A673 (cell line): ENCODE measurements around the gene DPYSL5.

Source experiments
- EZH2 ChIP-seq: fragments of 200-600 bp; sonication (generic); IDR thresholded peaks from 2 replicates; pipeline ENCODE4 v1.6.1; 2017; ENCODE audit warnings: borderline replicate concordance, low read depth, mild to moderate bottlenecking, mixed read lengths, antibody characterized with exemption, low read length; ENCODE audit not compliant: poor library complexity, severe bottlenecking
- TF ChIP-seq, protein P1 (sequence below): fragments of 300-800, 200-600 bp; sonication (generic); conservative IDR thresholded peaks from 2 replicates; pipeline ENCODE4 v1.5.1; 2017; ENCODE audit warnings: low read depth, mild to moderate bottlenecking, antibody characterized with exemption, low read length, moderate library complexity, mixed read lengths

DNA sequence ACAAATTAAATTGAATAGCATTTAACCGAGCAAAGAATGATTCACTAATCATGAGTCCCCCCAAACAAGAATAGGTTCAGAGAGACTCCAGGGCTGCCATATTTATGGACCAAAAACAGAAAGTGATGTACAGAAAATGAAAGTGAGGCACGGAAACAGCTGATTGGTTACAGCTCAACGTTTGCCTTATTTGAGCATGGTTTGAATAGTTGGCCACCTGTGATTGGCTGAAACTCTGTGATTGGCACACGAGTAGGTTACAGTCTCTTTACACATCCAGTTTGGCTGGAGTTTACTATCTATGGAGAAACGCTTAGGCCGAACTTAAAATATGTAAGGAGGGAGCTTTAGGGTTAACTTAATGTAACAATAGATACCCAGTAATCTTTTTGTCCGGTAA, 27.0 kb upstream of the DPYSL5 start:
- TF ChIP-seq, protein P1, sequence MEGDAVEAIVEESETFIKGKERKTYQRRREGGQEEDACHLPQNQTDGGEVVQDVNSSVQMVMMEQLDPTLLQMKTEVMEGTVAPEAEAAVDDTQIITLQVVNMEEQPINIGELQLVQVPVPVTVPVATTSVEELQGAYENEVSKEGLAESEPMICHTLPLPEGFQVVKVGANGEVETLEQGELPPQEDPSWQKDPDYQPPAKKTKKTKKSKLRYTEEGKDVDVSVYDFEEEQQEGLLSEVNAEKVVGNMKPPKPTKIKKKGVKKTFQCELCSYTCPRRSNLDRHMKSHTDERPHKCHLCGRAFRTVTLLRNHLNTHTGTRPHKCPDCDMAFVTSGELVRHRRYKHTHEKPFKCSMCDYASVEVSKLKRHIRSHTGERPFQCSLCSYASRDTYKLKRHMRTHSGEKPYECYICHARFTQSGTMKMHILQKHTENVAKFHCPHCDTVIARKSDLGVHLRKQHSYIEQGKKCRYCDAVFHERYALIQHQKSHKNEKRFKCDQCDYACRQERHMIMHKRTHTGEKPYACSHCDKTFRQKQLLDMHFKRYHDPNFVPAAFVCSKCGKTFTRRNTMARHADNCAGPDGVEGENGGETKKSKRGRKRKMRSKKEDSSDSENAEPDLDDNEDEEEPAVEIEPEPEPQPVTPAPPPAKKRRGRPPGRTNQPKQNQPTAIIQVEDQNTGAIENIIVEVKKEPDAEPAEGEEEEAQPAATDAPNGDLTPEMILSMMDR = no peak
- TF ChIP-seq EZH2 = no peak
